HPDE6-E6E7 (cell line): ENCODE results near the gene NOTUM.

ENCODE experiments used
- DNase-seq: peaks from one replicate; pipeline ENCODE4 v3.0.0; 2011; ENCODE audit warnings: missing footprints; ENCODE audit errors: extremely low spot score

Gene NOTUM

GRCh38 chr17:81939218-81939617 is 21.8 kb downstream of the NOTUM start:
- DNase-seq, result no peak

DNA sequence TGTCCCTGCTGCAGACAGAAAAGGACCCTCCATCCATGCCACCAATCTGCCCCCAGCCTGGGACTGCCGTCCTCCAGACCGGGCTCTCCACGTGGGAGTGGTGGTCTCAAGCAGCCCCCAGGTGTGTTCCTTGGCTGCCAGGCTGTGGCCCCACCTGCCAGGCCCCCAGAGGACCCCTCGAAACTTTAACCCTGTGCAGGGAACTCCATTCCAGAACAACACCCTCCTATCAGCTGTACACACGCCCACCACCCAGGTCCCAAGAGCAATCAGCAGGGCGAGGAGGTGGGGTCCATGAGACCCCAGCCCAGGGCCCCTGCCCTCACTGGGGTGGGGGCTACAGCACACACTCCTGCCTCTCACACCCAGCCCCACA is 25.3 kb downstream of the NOTUM start:
- no peak for DNase-seq

DNA sequence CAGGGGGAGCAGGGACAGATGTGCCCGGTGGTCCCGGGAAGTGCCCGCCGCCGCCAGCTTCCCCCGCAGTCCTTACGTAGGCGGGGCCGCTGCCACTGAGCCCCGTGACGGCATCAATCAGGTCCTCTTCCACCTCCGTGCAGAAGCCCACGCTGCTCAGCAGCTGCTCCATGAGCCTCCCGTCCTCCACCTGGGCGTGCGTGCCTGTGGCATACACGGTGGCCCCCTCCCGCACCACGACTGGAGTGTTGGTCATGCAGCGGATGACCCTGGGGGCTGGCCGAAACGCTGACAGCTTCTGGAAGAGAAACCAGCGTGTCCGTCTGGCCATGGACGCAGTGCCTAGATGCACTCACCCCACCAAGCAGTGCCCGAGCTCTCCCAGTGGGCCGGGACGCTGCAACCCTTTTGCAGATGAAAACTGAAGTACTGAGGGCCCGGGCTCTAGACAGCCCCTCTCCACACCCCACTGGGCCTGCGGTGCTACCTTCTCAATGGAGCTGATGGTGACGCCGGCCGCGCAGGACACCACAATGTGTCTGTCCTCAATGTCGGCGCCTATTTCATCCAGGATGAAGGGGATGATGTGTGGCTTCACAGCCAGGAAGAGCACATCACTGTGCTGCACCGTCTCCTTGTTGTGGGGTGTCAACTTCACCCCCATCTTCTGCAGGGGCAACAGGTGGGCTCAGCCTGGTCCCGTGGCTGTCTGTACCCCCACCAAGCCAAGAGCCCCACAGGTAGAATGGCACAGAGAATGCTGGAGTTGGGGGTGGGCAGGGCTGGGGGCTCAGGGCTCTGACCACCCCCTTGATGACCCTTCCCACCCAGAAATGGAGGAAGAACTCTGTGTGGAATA is 25.9 kb downstream of the NOTUM start:
- DNase-seq, result no peak

GRCh38 chr17:81934098-81934757 is 26.8 kb downstream of the NOTUM start:
- DNase-seq, result no peak

DNA sequence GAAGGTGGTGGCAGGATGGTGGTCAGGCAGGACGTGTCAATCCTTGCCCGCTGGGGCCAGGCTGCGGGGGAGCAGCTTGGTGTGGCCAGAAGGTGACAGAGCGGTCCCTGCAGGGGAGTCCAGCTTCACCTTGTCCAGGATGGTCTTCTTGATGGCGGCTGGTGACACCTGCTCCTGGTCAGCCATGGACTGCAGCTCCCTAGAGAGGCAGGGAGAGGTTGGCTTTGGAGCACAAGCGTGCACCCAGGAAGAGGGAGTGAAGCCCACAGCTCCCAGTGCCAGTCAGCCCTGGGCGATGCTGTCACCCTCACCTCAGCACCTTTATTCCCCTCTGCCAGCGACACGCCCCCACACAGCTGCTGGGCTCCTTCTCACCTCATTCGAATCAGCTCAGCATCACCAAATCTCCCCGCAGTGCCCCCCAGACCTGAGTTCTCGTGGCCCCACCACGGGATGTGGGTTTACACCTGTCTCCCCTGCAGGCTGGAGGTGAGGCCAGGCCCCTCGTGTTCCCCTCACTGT is 27.7 kb downstream of the NOTUM start:
- no peak for DNase-seq

- no peak for DNase-seq
Observed at GRCh38 chr17:81932333-81932983, 28.5 kb downstream of the NOTUM start.

DNA sequence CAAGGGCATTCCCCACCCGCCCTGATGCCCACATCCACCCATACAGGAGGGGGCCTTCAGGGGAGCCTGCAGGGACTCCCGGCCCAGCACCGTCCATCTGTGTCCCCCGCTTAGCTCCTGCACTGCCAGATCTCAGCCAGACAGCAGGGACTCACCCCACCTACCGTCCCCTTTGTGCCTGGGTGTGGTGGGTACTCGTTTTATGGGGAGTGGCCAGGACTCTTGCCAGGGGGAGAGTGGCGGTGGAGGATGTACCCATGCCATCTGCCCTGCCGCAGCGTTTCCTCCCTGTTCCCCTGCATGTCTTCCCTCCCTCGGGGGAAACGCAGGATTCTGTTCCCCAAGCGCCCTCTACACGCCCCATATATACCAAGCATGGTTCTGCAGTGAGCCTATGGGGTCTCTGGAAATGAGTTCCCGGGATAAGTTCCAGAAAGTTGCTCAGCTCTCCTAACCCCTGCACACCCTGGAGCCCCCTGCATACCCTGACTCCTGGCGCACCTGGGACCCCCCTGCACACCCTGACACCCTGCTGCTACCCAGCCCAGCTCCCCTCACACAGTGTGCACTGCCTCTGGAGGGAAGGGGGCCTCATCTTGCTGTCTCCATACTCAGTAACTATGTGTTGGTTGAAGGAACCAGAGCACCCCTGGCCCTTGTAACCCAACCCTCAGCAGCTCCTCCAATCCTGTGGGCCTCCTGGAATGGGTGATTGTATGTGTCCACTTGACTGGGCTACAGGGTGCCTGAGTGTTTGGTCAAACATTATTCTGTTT is 29.2 kb downstream of the NOTUM start:
- no peak for DNase-seq

DNA sequence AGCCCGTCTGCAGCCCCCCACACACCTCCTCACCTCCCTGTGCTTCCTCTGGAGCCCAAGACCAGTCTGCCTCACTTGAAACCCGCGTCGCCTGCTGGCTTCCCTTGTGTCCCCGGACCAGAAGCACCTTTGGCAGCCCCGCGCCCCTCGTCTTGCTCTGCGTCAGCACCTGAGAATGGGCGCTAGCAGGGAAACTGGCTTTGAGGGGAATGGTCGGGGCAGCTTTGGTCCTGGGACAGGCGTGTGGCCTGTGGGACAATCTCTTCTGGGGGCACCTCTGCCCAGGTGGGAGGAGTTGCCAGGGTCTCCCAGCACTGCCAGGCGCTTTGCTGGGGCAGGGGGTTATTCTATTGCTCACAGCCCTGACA is 29.8 kb downstream of the NOTUM start:
- no peak for DNase-seq

GRCh38 chr17:81930142-81931125 is 30.6 kb downstream of the NOTUM start:
- DNase-seq, result no peak

GRCh38 chr17:81929253-81930141 is 31.5 kb downstream of the NOTUM start:
- no peak for DNase-seq

DNA sequence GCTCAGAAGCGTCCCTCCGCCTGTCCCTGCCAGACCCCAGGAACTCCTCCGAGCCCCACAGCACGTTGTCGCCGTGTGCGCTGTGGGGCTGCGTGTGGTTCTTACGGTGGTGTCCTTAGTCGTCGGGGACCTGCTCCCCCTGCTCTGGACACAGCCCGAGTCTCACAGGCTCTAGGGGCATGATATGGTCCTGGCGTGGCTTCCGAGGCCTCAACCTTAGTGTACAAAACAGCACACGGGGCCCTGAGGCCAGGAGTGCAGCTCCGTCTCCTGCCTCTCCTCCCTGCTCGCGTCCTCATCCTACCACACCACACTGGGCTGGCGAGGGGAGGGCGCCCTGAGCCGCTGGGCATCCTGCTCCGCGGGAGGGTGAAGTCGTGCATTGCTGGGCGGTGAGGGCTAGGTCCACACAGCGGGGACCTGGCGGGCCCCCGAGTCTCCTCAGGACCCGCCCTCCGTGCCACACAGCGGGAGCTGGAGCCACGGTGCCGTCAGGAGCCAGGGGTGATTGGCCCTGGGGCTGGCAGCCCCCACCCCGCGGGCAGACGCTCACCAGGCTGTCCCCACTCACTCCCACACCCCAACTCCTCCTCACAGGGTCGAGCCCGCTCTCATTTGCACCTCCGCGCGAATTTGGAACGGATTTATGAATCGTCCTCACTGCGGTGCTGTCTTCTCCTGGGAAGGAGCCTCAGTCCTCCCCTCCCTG is 32.3 kb downstream of the NOTUM start:
- DNase-seq, result no peak

DNA sequence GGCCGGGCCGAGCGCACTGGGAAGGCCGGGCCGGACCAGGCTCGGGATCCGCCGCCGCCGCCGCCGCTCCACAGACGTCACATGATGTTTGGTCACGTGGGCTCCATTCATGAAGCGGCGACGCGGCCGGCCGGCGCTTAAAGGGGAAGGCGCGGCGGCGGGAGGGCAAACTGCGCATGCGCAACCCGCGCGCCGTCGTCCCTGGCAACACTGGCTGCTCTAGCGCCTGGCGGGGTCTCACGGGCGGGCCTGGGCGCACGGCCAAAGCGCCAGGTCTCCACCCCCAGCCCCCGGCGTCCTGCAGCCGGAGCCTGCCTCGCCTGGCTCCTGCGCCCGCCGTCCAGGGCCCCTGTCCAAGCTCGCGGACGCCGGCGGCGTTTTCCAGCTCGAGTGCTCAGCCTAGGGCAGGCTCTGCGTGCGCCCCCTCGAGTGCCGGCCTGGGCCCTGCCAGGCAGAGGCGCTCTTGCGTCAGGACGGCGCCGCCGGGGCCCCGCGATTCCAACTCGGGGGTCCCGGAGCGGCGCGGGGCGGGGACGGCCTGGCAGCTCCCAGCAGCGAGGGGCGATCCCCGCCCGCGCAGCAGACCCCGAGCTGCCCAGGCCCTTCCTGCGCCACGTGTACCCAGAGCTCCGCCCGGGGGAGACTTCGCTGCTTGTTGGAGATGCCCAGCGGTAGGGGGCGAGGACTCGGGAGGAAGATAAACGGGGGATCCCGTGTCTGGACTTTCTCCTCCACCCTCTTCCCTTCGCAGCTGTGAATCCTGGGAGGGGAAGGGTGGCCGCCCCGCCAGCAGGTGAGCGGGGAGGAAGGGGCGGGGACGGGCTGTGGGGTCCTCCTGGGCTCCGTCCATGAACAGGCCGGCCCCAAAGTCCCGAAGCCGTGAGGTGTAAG is 33.1 kb downstream of the NOTUM start, which contains the start of gene MAFG:
MAFG (minus strand) TSS at position 83 of the 891 bp plus-strand sequence. CDS start 4,550 bp downstream, outside the sequence.
- DNase-seq, result peak; percentile 91

DNA sequence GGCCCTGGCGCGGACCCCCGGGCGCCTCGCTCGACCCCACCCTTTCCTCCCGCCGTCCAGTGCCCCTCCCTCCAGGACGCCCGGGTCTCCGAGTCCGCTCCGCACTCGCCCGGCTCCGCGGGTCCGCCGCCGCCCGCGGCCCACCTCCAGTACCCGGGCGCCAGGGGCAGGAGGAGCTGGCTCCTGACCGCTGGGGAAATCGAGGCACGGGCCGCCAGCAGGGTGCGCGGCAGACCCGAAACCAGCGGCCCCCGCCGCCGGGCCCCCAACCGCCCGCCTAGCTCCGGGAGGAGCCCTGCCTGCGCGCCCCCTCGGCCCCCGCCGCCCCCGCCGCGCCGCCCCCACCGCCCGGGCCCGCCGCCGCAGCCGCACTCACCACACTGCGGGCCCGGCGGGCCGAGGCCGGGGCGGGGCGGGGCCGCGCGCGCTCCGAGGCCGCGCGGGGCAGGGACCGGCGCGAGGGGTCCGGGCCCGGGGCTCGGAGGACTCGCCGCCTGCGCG is 33.8 kb downstream of the NOTUM start:
- no peak for DNase-seq

GRCh38 chr17:81926451-81927151 is 34.4 kb downstream of the NOTUM start:
- no peak for DNase-seq

- no peak for DNase-seq
Observed at GRCh38 chr17:81925860-81926450, 35.0 kb downstream of the NOTUM start.
